Muscle layer of duodenum (tissue), 2 donors: Measurements from ENCODE around the gene GBA2.
A peak's percentile ranks its signal among the peaks of the same experiment; 100 is the strongest.

Source experiments
- H3K27ac ChIP-seq: one replicate; pipeline ENCODE4 v1.7.0; 2013; ENCODE audit warnings: mild to moderate bottlenecking, low read length
- H3K27me3 ChIP-seq: one replicate; pipeline ENCODE4 v1.7.0; 2013; ENCODE audit warnings: low read depth, mild to moderate bottlenecking, control low read depth, low read length
- H3K36me3 ChIP-seq, 2 donors: one replicate each; pipeline ENCODE4 v1.7.0; 2013; ENCODE audit warnings: low read length in 2 of 2, control low read depth in 1 of 2, mild to moderate bottlenecking in 1 of 2; ENCODE audit not compliant: insufficient read depth in 2 of 2, control insufficient read depth in 1 of 2
- H3K4me1 ChIP-seq, 2 donors: one replicate each; pipeline ENCODE4 v1.7.0; 2013; ENCODE audit warnings: low read length in 2 of 2, mild to moderate bottlenecking in 2 of 2, control low read depth in 1 of 2, moderate library complexity in 1 of 2; ENCODE audit not compliant: insufficient read depth in 2 of 2, control insufficient read depth in 1 of 2
- H3K4me3 ChIP-seq, 2 donors: one replicate each; pipeline ENCODE4 v1.7.0; 2013; ENCODE audit warnings: low read length in 2 of 2, low read depth in 1 of 2, mild to moderate bottlenecking in 1 of 2
- H3K9me3 ChIP-seq, 2 donors: one replicate each; pipeline ENCODE4 v1.7.0; 2013; ENCODE audit warnings: low read length in 2 of 2, control low read depth in 1 of 2, mild to moderate bottlenecking in 1 of 2; ENCODE audit not compliant: control insufficient read depth in 1 of 2
- donor health status: healthy.

Gene GBA2

GRCh38 chr9:35700031-35700430 lies 49.0 kb downstream of the GBA2 start:
- Histone ChIP-seq H3K27me3 (no peaks in the 10 kb centered on the region), H3K4me3 (no peak overlapping the region), H3K9me3 (no peaks in the 10 kb centered on the region), H3K4me1 (peaks cover 0 to 4% of the 10 kb centered on the region in 2 donors), H3K36me3 (peaks cover 83 to 87% of the 10 kb centered on the region in 2 donors), H3K27ac (no peak overlapping the region)

GRCh38 chr9:35698231-35698630 lies 50.8 kb downstream of the GBA2 start:
- H3K36me3 ChIP-seq: peaks cover 66 to 69% of the 10 kb centered on the region in 2 donors
- H3K4me1 ChIP-seq: peaks cover 0 to 4% of the 10 kb centered on the region in 2 donors
- no peak overlapping the region for H3K4me3 ChIP-seq
- H3K27ac ChIP-seq: no peak overlapping the region
- H3K27me3 ChIP-seq: no peaks in the 10 kb centered on the region
- no peaks in the 10 kb centered on the region for H3K9me3 ChIP-seq

GRCh38 chr9:35697486-35697885 lies 51.5 kb downstream of the GBA2 start:
- H3K4me3 ChIP-seq: no peak overlapping the region
- H3K4me1 ChIP-seq: peaks cover 0 to 4% of the 10 kb centered on the region in 2 donors
- H3K36me3 ChIP-seq: peaks cover 59 to 62% of the 10 kb centered on the region in 2 donors
- H3K27me3 ChIP-seq: no peaks in the 10 kb centered on the region
- no peaks in the 10 kb centered on the region for H3K9me3 ChIP-seq
- H3K27ac ChIP-seq: peak overlapping the region; percentile 67

GRCh38 chr9:35696520-35697215 lies 52.4 kb downstream of the GBA2 start:
- Histone ChIP-seq H3K27me3 (no peaks in the 10 kb centered on the region), H3K36me3 (peaks cover 53 to 54% of the 10 kb centered on the region in 2 donors), H3K27ac (peak overlapping the region; percentile 67), H3K9me3 (no peaks in the 10 kb centered on the region), H3K4me3 (no peak overlapping the region), H3K4me1 (peaks cover 0 to 4% of the 10 kb centered on the region in 2 donors)

GRCh38 chr9:35695943-35696401 lies 53.1 kb downstream of the GBA2 start:
- no peaks in the 10 kb centered on the region for H3K27me3 ChIP-seq
- H3K4me1 ChIP-seq: peaks cover 0 to 8% of the 10 kb centered on the region in 2 donors
- H3K9me3 ChIP-seq: no peaks in the 10 kb centered on the region
- H3K4me3 ChIP-seq: no peak overlapping the region
- peaks cover 46 to 48% of the 10 kb centered on the region in 2 donors for H3K36me3 ChIP-seq
- H3K27ac ChIP-seq: peak overlapping the region; percentile 67

GRCh38 chr9:35691757-35692301 lies 57.2 kb downstream of the GBA2 start:
- peak overlapping the region; percentile 97 for H3K27ac ChIP-seq
- peak overlapping the region in 1 of 2 donors; percentile 78 for H3K4me3 ChIP-seq

GRCh38 chr9:35691334-35691650 lies 57.7 kb downstream of the GBA2 start:
- Histone ChIP-seq H3K36me3 (peaks cover 4 to 18% of the 10 kb centered on the region in 2 donors), H3K27ac (peak overlapping the region; percentile 97), H3K9me3 (no peaks in the 10 kb centered on the region), H3K4me3 (peak overlapping the region; percentile 65 to 78), H3K4me1 (peaks cover 0 to 9% of the 10 kb centered on the region in 2 donors), H3K27me3 (no peaks in the 10 kb centered on the region)

More at GRCh38 chr9:35691757-35692301, 57.2 kb downstream of the GBA2 start:
- Histone ChIP-seq H3K36me3 (peaks cover 6 to 18% of the 10 kb centered on the region in 2 donors), H3K27me3 (no peaks in the 10 kb centered on the region), H3K4me1 (peaks cover 0 to 8% of the 10 kb centered on the region in 2 donors), H3K9me3 (no peaks in the 10 kb centered on the region)

GRCh38 chr9:35690614-35691333 lies 58.3 kb downstream of the GBA2 start:
- H3K27ac ChIP-seq: peak overlapping the region; percentile 97
- H3K27me3 ChIP-seq: no peaks in the 10 kb centered on the region
- peak overlapping the region; percentile 65 to 78 for H3K4me3 ChIP-seq
- H3K9me3 ChIP-seq: no peaks in the 10 kb centered on the region
- H3K36me3 ChIP-seq: peaks cover 2 to 17% of the 10 kb centered on the region in 2 donors
- peaks cover 0 to 7% of the 10 kb centered on the region in 2 donors for H3K4me1 ChIP-seq

- Histone ChIP-seq H3K36me3 (peaks cover 0 to 22% of the 10 kb centered on the region in 2 donors), H3K9me3 (no peaks in the 10 kb centered on the region), H3K27ac (peak overlapping the region; percentile 74), H3K4me1 (peaks cover 0 to 12% of the 10 kb centered on the region in 2 donors), H3K4me3 (peak overlapping the region; percentile 56 to 78), H3K27me3 (no peaks in the 10 kb centered on the region)
Observed at GRCh38 chr9:35690294-35690613, 58.8 kb downstream of the GBA2 start.

GRCh38 chr9:35689542-35690293 lies 59.3 kb downstream of the GBA2 start, which contains the start of gene TPM2:
Gene TPM2 (minus strand): TSS chr9:35689925. CDS start chr9:35689817, 108 bp downstream.
- Histone ChIP-seq H3K9me3 (no peaks in the 10 kb centered on the region), H3K27ac (peak within 1 kb of the TSS; percentile 97), H3K36me3 (peaks cover 5 to 28% of the 10 kb centered on the region in 2 donors), H3K4me1 (peaks cover 0 to 15% of the 10 kb centered on the region in 2 donors), H3K27me3 (no peaks in the 10 kb centered on the region), H3K4me3 (peak within 1 kb of the TSS; percentile 71 to 78)
